Liver (tissue), 9 donors: ENCODE results near the gene ATF4. TPM values are rescaled to one million over a fixed set of nuclear protein-coding genes. Genes with fewer than 3 reads are reported as not detected.

ENCODE experiments used
- DNase-seq: peaks from one replicate; pipeline ENCODE4 v3.0.0-alpha.2; 2017; ENCODE audit warnings: low spot score
- H3K27ac ChIP-seq, 2 donors: one replicate each; pipeline ENCODE4 v1.7.0; 2013; ENCODE audit warnings: inconsistent platforms in 2 of 2, low read length in 2 of 2, control low read depth in 1 of 2, low read depth in 1 of 2, mild to moderate bottlenecking in 1 of 2
- H3K27me3 ChIP-seq, 4 donors: one replicate each; pipeline versions ENCODE4 v1.6.1 to v1.7.0; 2013; ENCODE audit warnings: low read length in 3 of 4, inconsistent platforms in 1 of 4, mild to moderate bottlenecking in 1 of 4, moderate library complexity in 1 of 4; ENCODE audit not compliant: control insufficient read depth in 4 of 4, insufficient read depth in 4 of 4
- H3K36me3 ChIP-seq, 4 donors: one replicate each; pipeline versions ENCODE4 v1.6.1 to v1.7.0; 2013; ENCODE audit warnings: low read length in 3 of 4, mild to moderate bottlenecking in 3 of 4, low read depth in 1 of 4, moderate library complexity in 1 of 4; ENCODE audit not compliant: control insufficient read depth in 4 of 4, insufficient read depth in 3 of 4
- H3K4me1 ChIP-seq, 4 donors: one replicate each; pipeline versions ENCODE4 v1.6.1 to v1.7.0; 2013; ENCODE audit warnings: low read length in 3 of 4, mild to moderate bottlenecking in 3 of 4, moderate library complexity in 1 of 4; ENCODE audit not compliant: control insufficient read depth in 4 of 4, insufficient read depth in 4 of 4
- H3K4me3 ChIP-seq, 3 donors: one replicate each; pipeline versions ENCODE4 v1.6.1 to v1.7.0; 2013; ENCODE audit warnings: low read length in 3 of 3, control low read depth in 1 of 3, low read depth in 1 of 3, mild to moderate bottlenecking in 1 of 3
- H3K9ac ChIP-seq, 2 donors: one replicate each; pipeline ENCODE4 v1.7.0; 2013; ENCODE audit warnings: low read length in 2 of 2, mild to moderate bottlenecking in 2 of 2, moderate library complexity in 2 of 2, control low read depth in 1 of 2, low read depth in 1 of 2
- H3K9me3 ChIP-seq, 4 donors: one replicate each; pipeline versions ENCODE4 v1.6.1 to v1.7.0; 2013; ENCODE audit warnings: low read length in 3 of 4; ENCODE audit not compliant: control insufficient read depth in 4 of 4
- ATF3 ChIP-seq: IDR thresholded peaks from 2 replicates; pipeline ENCODE4 v1.6.1; 2016; ENCODE audit warnings: antibody characterized with exemption
- CTCF ChIP-seq: fragments of 150-350 bp; IDR thresholded peaks from 2 replicates; pipeline ENCODE4 v1.5.1; 2017; ENCODE audit warnings: improper control_type of control experiment, low read depth, low read length; ENCODE audit not compliant: missing input control
- EGR1 ChIP-seq, 2 donors: IDR thresholded peaks; 2 replicates each; pipeline ENCODE4 v1.6.1; 2016 to 2018; ENCODE audit warnings: antibody characterized with exemption in 2 of 2, low read depth in 2 of 2
- FOXA2 ChIP-seq: IDR thresholded peaks from 2 replicates; pipeline ENCODE4 v1.6.1; 2016; ENCODE audit warnings: antibody characterized with exemption
- GABPA ChIP-seq, 2 donors: IDR thresholded peaks in 1 of 2; conservative IDR thresholded peaks in 1 of 2; 2 replicates each; pipeline ENCODE4 v1.6.1; 2016; ENCODE audit warnings: antibody characterized with exemption in 2 of 2, mild to moderate bottlenecking in 1 of 2, moderate library complexity in 1 of 2
- HNF4A ChIP-seq, 2 donors: conservative IDR thresholded peaks; 2 replicates each; pipeline ENCODE4 v1.6.1; 2016; ENCODE audit warnings: antibody characterized with exemption in 2 of 2, mild to moderate bottlenecking in 2 of 2
- JUND ChIP-seq, 2 donors: IDR thresholded peaks; 2 replicates each; pipeline ENCODE4 v1.6.1; 2016; ENCODE audit warnings: antibody characterized with exemption in 2 of 2
- REST ChIP-seq: IDR thresholded peaks from 2 replicates; pipeline ENCODE4 v1.6.1; 2016; ENCODE audit warnings: antibody characterized with exemption, mild to moderate bottlenecking
- RXRA ChIP-seq, 2 donors: IDR thresholded peaks; 2 replicates each; pipeline ENCODE4 v1.6.1; 2017 to 2018; ENCODE audit warnings: antibody characterized with exemption in 2 of 2, mild to moderate bottlenecking in 1 of 2
- SP1 ChIP-seq: IDR thresholded peaks from 2 replicates; pipeline ENCODE4 v1.6.1; 2018; ENCODE audit warnings: antibody characterized with exemption, mild to moderate bottlenecking
- TAF1 ChIP-seq: conservative IDR thresholded peaks from 2 replicates; pipeline ENCODE4 v1.6.1; 2016; ENCODE audit warnings: antibody characterized with exemption, mild to moderate bottlenecking
- YY1 ChIP-seq: IDR thresholded peaks from 2 replicates; pipeline ENCODE4 v1.6.1; 2016; ENCODE audit warnings: antibody characterized with exemption, mild to moderate bottlenecking
- ZBTB33 ChIP-seq: IDR thresholded peaks from 2 replicates; pipeline ENCODE4 v1.6.1; 2016; ENCODE audit warnings: antibody characterized with exemption
- WGBS: extraction: QIAGEN DNeasy Blood & Tissue Kit; methylation state at CpG from one replicate; pipeline ENCODE4 v1.1.7; 2013; 5-methylcytosine and 5-hydroxymethylcytosine counted together
- polyA plus RNA-seq, 2 donors: library from polyadenylated mRNA; stranded (reverse) in 1 of 2; unstranded in 1 of 2; fragments of 200-250 nt in 1 of 2; fragments of >200 nt in 1 of 2; fragmentation: Nextera tagmentation in 1 of 2; extraction: Ambion mirVana in 1 of 2; gene quantifications; one replicate each; pipeline versions ENCODE4 v1.2.1 to v1.2.3, GENCODE V29; 2013 to 2015
- total RNA-seq, 2 donors: library from RNA; depleted of rRNA; stranded (reverse); fragments of >200 nt; gene quantifications; one replicate each; pipeline ENCODE4 v1.2.3, GENCODE V29; 2014
- donor health status: healthy.
- donor health status: healthy.
- donor health status: healthy.
- donor health status: healthy.
- donor health status: healthy.

The ATF4 gene
- total and polyA plus RNA-seq, 4 donors, result 112 to 211 (median 169) TPM

- DNase-seq, result no peak
- Histone ChIP-seq H3K4me3 (no peak overlapping the region), H3K27me3 (no peaks in the 10 kb centered on the region), H3K9me3 (no peaks in the 10 kb centered on the region), H3K9ac (no peak overlapping the region), H3K27ac (peak overlapping the region in 1 of 2 donors; percentile 1), H3K4me1 (peaks cover 0 to 14% (median 9%) of the 10 kb centered on the region in 4 donors), H3K36me3 (no peaks in the 10 kb centered on the region)
- 49% methylated on average over 13 of the region's 13 CpGs for WGBS
- TF ChIP-seq EGR1 (IDR thresholded peaks at IDR 0.05; ENCODE audit: low read depth in 2 of 2), result no peak
- no peak for TF ChIP-seq HNF4A (conservative IDR thresholded peaks at IDR 0.05)
- TF ChIP-seq YY1, result no peak
These were observed 48.8 kb upstream of the ATF4 start for GRCh38 chr22:39471381-39472141.

- peaks cover 0 to 14% (median 9%) of the 10 kb centered on the region in 4 donors for H3K4me1 ChIP-seq
- H3K9me3 ChIP-seq, result no peaks in the 10 kb centered on the region
- TF ChIP-seq ZBTB33 (no peak), ATF3 (no peak)
- no peaks in the 10 kb centered on the region for H3K36me3 ChIP-seq
- no peak overlapping the region for H3K4me3 ChIP-seq
- H3K27me3 ChIP-seq, result no peaks in the 10 kb centered on the region
- peak; percentile 74 for DNase-seq
- H3K9ac ChIP-seq, result no peak overlapping the region
- WGBS, result 81% methylated on average over 19 of the region's 19 CpGs
- no peak overlapping the region for H3K27ac ChIP-seq
These were observed 47.5 kb upstream of the ATF4 start for GRCh38 chr22:39472570-39473556.

GRCh38 chr22:39473851-39474250, 46.5 kb upstream of the ATF4 start:
- no peak for DNase-seq
- H3K4me3 ChIP-seq, result no peak overlapping the region
- H3K4me1 ChIP-seq, result peaks cover 0 to 14% (median 9%) of the 10 kb centered on the region in 4 donors
- H3K9ac ChIP-seq, result no peak overlapping the region
- H3K27ac ChIP-seq, result no peak overlapping the region
- WGBS, result 89% methylated on average over 5 of the region's 5 CpGs
- no peaks in the 10 kb centered on the region for H3K27me3 ChIP-seq
- H3K9me3 ChIP-seq, result no peaks in the 10 kb centered on the region
- no peak for TF ChIP-seq RXRA (IDR thresholded peaks at IDR 0.05)
- TF ChIP-seq HNF4A (conservative IDR thresholded peaks at IDR 0.05), result no peak
- no peak for TF ChIP-seq YY1
- TF ChIP-seq TAF1, result no peak
- no peak for TF ChIP-seq GABPA (IDR thresholded peaks at IDR 0.05 in 1 of 2, conservative IDR thresholded peaks at IDR 0.05 in 1 of 2)
- TF ChIP-seq REST, result no peak
- TF ChIP-seq ATF3, result no peak
- no peak for TF ChIP-seq EGR1 (IDR thresholded peaks at IDR 0.05; ENCODE audit: low read depth in 2 of 2)
- TF ChIP-seq JUND (IDR thresholded peaks at IDR 0.05), result no peak
- no peak for TF ChIP-seq FOXA2
- TF ChIP-seq CTCF, result no peak
- no peak for TF ChIP-seq ZBTB33
- TF ChIP-seq SP1, result no peak
- no peaks in the 10 kb centered on the region for H3K36me3 ChIP-seq
